Stimulated activated CD4-positive, alpha-beta T cell treated with anti-CD3 and anti-CD28 coated beads, Interleukin-2, amount 100 ng/mL, for 4 hours (primary cell): ENCODE data around the gene KCNH2.

ENCODE experiments used
- DNase-seq: peaks from one replicate; pipeline ENCODE4 v3.0.0-alpha.2; 2020; ENCODE audit warnings: low read depth

KCNH2 gene

GRCh38 chr7:150994141-150994837 lies 16.2 kb upstream of the KCNH2 start:
- no peak for DNase-seq

GRCh38 chr7:150993511-150993910 lies 15.4 kb upstream of the KCNH2 start:
- no peak for DNase-seq

GRCh38 chr7:150992833-150993302 lies 14.7 kb upstream of the KCNH2 start:
- no peak for DNase-seq

- no peak for DNase-seq
Observed at GRCh38 chr7:150992051-150992640, 14.0 kb upstream of the KCNH2 start.

- DNase-seq, result no peak
Observed at GRCh38 chr7:150990416-150991186, 12.5 kb upstream of the KCNH2 start, which contains the start of gene NOS3. TSS of gene NOS3 (plus strand) at chr7:150991017. CDS start at chr7:150993804, 2,787 bp downstream.

GRCh38 chr7:150989456-150989855 lies 11.3 kb upstream of the KCNH2 start:
- DNase-seq, result no peak

GRCh38 chr7:150988230-150989226 lies 10.4 kb upstream of the KCNH2 start:
- peak; percentile 50 for DNase-seq

- DNase-seq, result no peak
Observed at GRCh38 chr7:150986556-150986955, 8.4 kb upstream of the KCNH2 start.

- no peak for DNase-seq
Observed at GRCh38 chr7:150986099-150986512, 8.0 kb upstream of the KCNH2 start.

GRCh38 chr7:150983893-150984368 lies 5.8 kb upstream of the KCNH2 start:
- DNase-seq, result no peak

- DNase-seq, result no peak
Observed at GRCh38 chr7:150982351-150982750, 4.2 kb upstream of the KCNH2 start.

GRCh38 chr7:150981644-150982043 lies 3.5 kb upstream of the KCNH2 start:
- no peak for DNase-seq

GRCh38 chr7:150980663-150981062 lies 2.5 kb upstream of the KCNH2 start:
- DNase-seq, result no peak

GRCh38 chr7:150979713-150980390 lies 1.7 kb upstream of the KCNH2 start:
- DNase-seq, result no peak

GRCh38 chr7:150977382-150978125 lies 567 bp downstream of the KCNH2 start:
- DNase-seq, result no peak

GRCh38 chr7:150976529-150977381 lies 1.4 kb downstream of the KCNH2 start:
- DNase-seq, result no peak

- DNase-seq, result no peak
Observed at GRCh38 chr7:150975536-150976319, 2.4 kb downstream of the KCNH2 start.
